ENCODE results near the gene MYO1H. TPM values are rescaled to one million over a fixed set of nuclear protein-coding genes. Genes with fewer than 3 reads are reported as not detected.

MYO1H gene
- total and polyA plus RNA-seq, 2 of the 13 experiments (the other 11 are each of a cell fraction or from before 2014, with no cell fraction given): not detected

- TF ChIP-seq PBX2 (CRISPR knock-in tag; IDR thresholded peaks at IDR 0.05): no peak
- TF ChIP-seq, protein P1, sequence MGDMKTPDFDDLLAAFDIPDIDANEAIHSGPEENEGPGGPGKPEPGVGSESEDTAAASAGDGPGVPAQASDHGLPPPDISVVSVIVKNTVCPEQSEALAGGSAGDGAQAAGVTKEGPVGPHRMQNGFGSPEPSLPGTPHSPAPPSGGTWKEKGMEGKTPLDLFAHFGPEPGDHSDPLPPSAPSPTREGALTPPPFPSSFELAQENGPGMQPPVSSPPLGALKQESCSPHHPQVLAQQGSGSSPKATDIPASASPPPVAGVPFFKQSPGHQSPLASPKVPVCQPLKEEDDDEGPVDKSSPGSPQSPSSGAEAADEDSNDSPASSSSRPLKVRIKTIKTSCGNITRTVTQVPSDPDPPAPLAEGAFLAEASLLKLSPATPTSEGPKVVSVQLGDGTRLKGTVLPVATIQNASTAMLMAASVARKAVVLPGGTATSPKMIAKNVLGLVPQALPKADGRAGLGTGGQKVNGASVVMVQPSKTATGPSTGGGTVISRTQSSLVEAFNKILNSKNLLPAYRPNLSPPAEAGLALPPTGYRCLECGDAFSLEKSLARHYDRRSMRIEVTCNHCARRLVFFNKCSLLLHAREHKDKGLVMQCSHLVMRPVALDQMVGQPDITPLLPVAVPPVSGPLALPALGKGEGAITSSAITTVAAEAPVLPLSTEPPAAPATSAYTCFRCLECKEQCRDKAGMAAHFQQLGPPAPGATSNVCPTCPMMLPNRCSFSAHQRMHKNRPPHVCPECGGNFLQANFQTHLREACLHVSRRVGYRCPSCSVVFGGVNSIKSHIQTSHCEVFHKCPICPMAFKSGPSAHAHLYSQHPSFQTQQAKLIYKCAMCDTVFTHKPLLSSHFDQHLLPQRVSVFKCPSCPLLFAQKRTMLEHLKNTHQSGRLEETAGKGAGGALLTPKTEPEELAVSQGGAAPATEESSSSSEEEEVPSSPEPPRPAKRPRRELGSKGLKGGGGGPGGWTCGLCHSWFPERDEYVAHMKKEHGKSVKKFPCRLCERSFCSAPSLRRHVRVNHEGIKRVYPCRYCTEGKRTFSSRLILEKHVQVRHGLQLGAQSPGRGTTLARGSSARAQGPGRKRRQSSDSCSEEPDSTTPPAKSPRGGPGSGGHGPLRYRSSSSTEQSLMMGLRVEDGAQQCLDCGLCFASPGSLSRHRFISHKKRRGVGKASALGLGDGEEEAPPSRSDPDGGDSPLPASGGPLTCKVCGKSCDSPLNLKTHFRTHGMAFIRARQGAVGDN (CRISPR knock-in tag; IDR thresholded peaks at IDR 0.05): peak; percentile 77
- peak; percentile 51 for TF ChIP-seq ZNF781 (CRISPR knock-in tag; IDR thresholded peaks at IDR 0.05; ENCODE audit: borderline replicate concordance, not compliant biosample characterization)
- TF ChIP-seq ZNF12 (CRISPR knock-in tag; IDR thresholded peaks at IDR 0.05): 0 out of 2 replicates have a peak, but pooled peaks have one; percentile 20
- TF ChIP-seq THAP7 (CRISPR knock-in tag; IDR thresholded peaks at IDR 0.05): no peak; the same call in 1 of the 2 replicates
- peak; percentile 74 for TF ChIP-seq GMEB1 (CRISPR knock-in tag; IDR thresholded peaks at IDR 0.05; ENCODE audit: borderline replicate concordance)
- TF ChIP-seq SMAD3 (CRISPR knock-in tag; IDR thresholded peaks at IDR 0.05): peak; percentile 77; the same call in 1 of the 2 replicates
- TF ChIP-seq ZNF746 (CRISPR knock-in tag; IDR thresholded peaks at IDR 0.05): no peak
- no peak for TF ChIP-seq TMF1 (CRISPR knock-in tag; IDR thresholded peaks at IDR 0.05; ENCODE audit: low read depth)
- peak; percentile 63; the same call in 1 of the 2 replicates for TF ChIP-seq REPIN1 (CRISPR knock-in tag; IDR thresholded peaks at IDR 0.05; ENCODE audit: borderline replicate concordance, low read depth)
- peak; percentile 67; the same call in 1 of the 2 replicates for TF ChIP-seq NR0B2 (CRISPR knock-in tag; IDR thresholded peaks at IDR 0.05)
- TF ChIP-seq ZNF264 (CRISPR knock-in tag; IDR thresholded peaks at IDR 0.05): no peak
- 0 out of 2 replicates have a peak, but pooled peaks have one; percentile 44 for TF ChIP-seq SMYD3 (CRISPR knock-in tag; IDR thresholded peaks at IDR 0.05)
- TF ChIP-seq ZNF235 (CRISPR knock-in tag; IDR thresholded peaks at IDR 0.05; ENCODE audit: borderline replicate concordance): peak; percentile 80; the same call in 1 of the 2 replicates
- no peak for TF ChIP-seq TGIF2 (CRISPR knock-in tag; IDR thresholded peaks at IDR 0.05)
- peak; percentile 60; the same call in 1 of the 2 replicates for TF ChIP-seq MXD3 (CRISPR knock-in tag; IDR thresholded peaks at IDR 0.05)
- TF ChIP-seq ZBTB44 (CRISPR knock-in tag; IDR thresholded peaks at IDR 0.05): no peak
These were observed 129.7 kb downstream of the MYO1H start, which contains the start of the genes KCTD10 and UBE3B (continued) for GRCh38 chr12:109477185-109477962.

All from HepG2 (cell line).